NCI-H345 treated with DMSO at 0.1 percent for 48 hours (cell line): ENCODE measurements around the gene ADIPOR1.
"Not testable (repeated sequence)": the region's sequence is repeated elsewhere in the genome, so short reads cannot be mapped to it uniquely, and the experiment has no call there.

Experiments
- DNase-seq: peaks from one replicate; lab custom pipeline; 2025; ENCODE audit not compliant: unreplicated experiment; lab: John Stamatoyannopoulos, UW

The ADIPOR1 gene

DNA sequence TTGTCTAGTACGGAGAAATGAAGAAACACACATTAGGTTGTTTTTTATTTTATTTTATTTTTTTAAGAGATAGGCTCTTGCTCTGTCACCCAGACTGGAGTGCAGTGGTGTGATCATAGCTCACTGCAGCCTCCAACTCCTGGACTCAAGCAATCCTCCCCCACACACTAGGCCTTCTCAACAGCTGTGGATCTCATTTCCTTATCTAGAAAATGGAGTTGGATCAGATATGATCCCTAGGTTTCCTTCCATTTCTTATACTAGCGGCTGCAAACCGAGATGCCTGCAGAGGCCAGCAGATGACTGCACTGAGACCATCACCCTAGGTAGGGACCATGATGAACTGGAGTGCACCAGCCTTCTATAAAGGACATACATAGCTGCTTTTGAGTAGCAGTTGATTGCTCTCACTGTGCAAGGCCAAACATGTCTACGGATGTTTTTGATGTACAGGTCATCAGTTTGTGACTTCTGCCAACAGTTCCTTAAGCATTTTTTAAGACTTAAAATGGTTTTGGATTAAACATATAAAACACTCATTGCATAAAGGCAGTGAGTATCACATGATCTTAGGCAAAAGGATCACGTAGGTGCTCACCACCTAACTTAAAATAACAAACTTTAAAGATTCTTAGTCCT lies 19.7 kb downstream of the ADIPOR1 start:
- no peak for DNase-seq

- not testable (repeated sequence) for DNase-seq
Observed at GRCh38 chr1:202936409-202936808, 21.7 kb downstream of the ADIPOR1 start.

GRCh38 chr1:202935844-202936243 lies 22.3 kb downstream of the ADIPOR1 start:
- DNase-seq: no peak

DNA sequence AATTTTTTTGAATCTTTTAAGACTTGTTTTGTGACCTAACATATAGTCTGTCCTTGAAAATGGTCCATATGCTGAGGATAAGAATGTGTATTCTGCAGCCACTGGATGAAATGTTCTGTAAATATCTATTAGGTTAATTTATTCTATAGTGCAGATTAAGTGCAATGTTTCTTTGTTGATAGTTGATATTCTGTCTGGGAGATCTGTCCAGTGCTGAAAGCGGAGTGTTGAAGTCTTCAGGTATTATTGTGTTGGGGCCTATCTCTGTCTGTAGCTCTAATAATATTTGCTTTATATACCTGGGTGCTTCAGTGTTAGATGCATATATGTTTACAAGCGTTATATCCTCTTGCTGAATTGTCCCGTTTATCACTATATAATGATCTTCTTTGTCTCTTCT lies 23.4 kb downstream of the ADIPOR1 start:
- DNase-seq: no peak

- no peak for DNase-seq
Observed at GRCh38 chr1:202932476-202932875, 25.6 kb downstream of the ADIPOR1 start.

- DNase-seq: peak; percentile 86
Observed at GRCh38 chr1:202926581-202927491, 31.3 kb downstream of the ADIPOR1 start, which contains the start of gene KLHL12. TSS of gene KLHL12 (minus strand) at chr1:202927234. CDS start at chr1:202925162, 2,072 bp downstream.

GRCh38 chr1:202923533-202923932 lies 34.6 kb downstream of the ADIPOR1 start:
- DNase-seq: no peak

DNA sequence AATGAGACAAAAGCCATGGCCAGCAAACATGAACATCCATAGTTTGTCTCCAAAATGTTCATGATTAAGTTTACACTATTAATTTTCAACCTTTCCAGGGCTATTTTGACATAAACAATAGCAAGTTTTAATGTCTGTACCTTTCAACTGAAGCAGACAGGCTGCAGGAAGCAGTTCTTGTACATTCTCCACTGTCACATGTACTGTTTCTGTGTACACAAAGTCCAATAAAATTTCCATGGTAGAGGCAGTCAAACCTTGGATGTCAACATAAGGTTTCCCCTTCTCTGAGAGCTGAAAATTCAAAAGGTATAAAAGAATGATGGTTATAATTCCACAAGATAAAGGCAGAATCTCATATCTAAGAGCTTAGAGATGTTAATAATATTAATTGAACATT lies 38.5 kb downstream of the ADIPOR1 start:
- DNase-seq: no peak

- DNase-seq: no peak
Observed at GRCh38 chr1:202915146-202915545, 43.0 kb downstream of the ADIPOR1 start.

GRCh38 chr1:202912476-202912875 lies 45.6 kb downstream of the ADIPOR1 start:
- not testable (repeated sequence) for DNase-seq

DNA sequence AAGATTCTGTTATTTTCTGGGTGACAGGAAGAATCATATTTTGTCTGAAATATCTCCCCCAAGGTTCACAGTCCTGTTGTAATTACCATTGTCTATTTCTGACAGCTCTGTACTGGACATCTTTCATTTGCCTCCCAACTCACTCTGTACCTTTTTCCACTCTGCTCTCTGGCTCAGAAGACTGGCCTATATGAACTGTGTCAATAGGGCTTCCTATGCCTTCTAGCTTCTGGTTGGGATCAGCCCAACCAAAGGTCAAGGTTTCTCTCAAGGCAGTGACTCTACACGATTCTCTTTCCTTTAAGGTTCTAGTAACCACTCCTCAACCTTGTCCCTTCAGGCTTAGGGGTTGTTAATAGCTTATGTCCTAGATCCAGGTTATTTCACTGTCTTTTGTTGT lies 48.6 kb downstream of the ADIPOR1 start:
- no peak for DNase-seq

GRCh38 chr1:202908998-202909397 lies 49.1 kb downstream of the ADIPOR1 start:
- no peak for DNase-seq

GRCh38 chr1:202905331-202905730 lies 52.8 kb downstream of the ADIPOR1 start:
- DNase-seq: no peak

DNA sequence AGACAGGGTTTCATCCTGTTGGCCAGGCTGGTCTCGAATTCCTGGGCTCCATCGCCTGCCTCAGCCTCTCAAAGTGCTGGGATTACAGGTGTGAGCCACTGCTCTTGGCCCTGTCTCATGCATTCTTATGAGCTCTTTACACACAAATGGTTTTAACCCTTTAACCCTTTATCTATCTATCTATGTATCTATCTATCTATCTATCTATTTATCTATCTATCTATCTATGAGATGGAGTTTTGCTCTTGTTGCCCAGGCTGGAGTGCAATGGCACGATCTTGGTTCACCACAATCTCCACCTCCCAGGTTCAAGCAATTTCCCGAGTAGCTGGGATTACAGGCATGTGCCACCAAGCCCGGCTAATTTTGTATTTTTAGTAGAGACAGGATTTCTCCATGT lies 54.3 kb downstream of the ADIPOR1 start:
- DNase-seq: not testable (repeated sequence)

GRCh38 chr1:202901555-202901954 lies 56.6 kb downstream of the ADIPOR1 start:
- no peak for DNase-seq

DNA sequence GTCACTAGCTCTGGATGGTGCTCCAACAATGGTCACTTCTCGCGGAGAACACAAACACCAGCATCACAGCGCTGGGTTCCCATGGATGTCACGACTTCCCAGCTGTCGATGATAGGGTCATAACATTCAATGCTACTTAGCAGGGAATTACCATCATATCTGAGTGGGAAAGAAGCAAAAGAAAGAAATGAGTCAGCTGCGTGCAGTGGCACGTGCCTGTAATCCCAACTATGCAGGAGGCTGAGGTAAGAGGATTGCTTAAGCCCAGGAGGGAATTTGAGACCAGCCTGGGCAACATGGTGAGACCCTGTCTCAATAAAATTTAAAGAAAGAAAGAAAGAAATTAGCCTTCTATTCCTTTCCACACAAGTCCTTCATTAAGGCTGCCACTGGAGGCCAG lies 65.6 kb downstream of the ADIPOR1 start:
- no peak for DNase-seq
